GM23248 (cell line): Measurements from ENCODE around the gene PELO. TPM values are rescaled to one million over a fixed set of nuclear protein-coding genes. Genes with fewer than 3 reads are reported as not detected.
A peak's percentile ranks its signal among the peaks of the same experiment; 100 is the strongest.

Source experiments
- DNase-seq: peaks from one replicate; pipeline ENCODE4 v3.0.0-alpha.2; 2015
- H2AFZ ChIP-seq: fragments of 200-600 bp; sonication (generic); 2 replicates; pipeline ENCODE4 v1.6.1; 2016; ENCODE audit warnings: antibody characterized with exemption
- H3F3A ChIP-seq: fragments of 200-600 bp; sonication (generic); 2 replicates; pipeline ENCODE4 v1.6.1; 2016; ENCODE audit warnings: mild to moderate bottlenecking, antibody characterized with exemption, mixed run types; ENCODE audit not compliant: insufficient read depth
- H3K27ac ChIP-seq: fragments of 200-600 bp; sonication (generic); 2 replicates; pipeline ENCODE4 v1.5.1; 2016; ENCODE audit warnings: mild to moderate bottlenecking
- H3K27me3 ChIP-seq: fragments of 200-600 bp; sonication (generic); replicated peaks from 2 replicates; pipeline ENCODE4 v1.6.1; 2016; ENCODE audit warnings: mild to moderate bottlenecking; ENCODE audit not compliant: insufficient read depth
- H3K36me3 ChIP-seq: fragments of 200-600 bp; sonication (generic); 2 replicates; pipeline ENCODE4 v1.6.1; 2016; ENCODE audit warnings: low read depth, mild to moderate bottlenecking
- H3K4me1 ChIP-seq: fragments of 200-600 bp; sonication (generic); 2 replicates; pipeline ENCODE4 v1.6.1; 2016; ENCODE audit warnings: mild to moderate bottlenecking; ENCODE audit not compliant: insufficient read depth
- H3K4me2 ChIP-seq: fragments of 200-600 bp; sonication (generic); one replicate; pipeline ENCODE4 v1.6.1; 2016; ENCODE audit warnings: mild to moderate bottlenecking; ENCODE audit not compliant: unreplicated experiment
- H3K4me3 ChIP-seq: fragments of 200-600 bp; sonication (generic); 2 replicates; pipeline ENCODE4 v1.5.1; 2016; ENCODE audit warnings: mild to moderate bottlenecking
- H3K79me2 ChIP-seq: fragments of 200-600 bp; sonication (generic); 2 replicates; pipeline ENCODE4 v1.6.1; 2016; ENCODE audit warnings: mild to moderate bottlenecking; ENCODE audit not compliant: insufficient read depth
- H3K9ac ChIP-seq: fragments of 200-600 bp; sonication (generic); 2 replicates; pipeline ENCODE4 v1.6.1; 2016; ENCODE audit warnings: mild to moderate bottlenecking
- H3K9me2 ChIP-seq: fragments of 200-600 bp; sonication (generic); 2 replicates; pipeline ENCODE4 v1.6.1; 2016; ENCODE audit warnings: mixed run types, mild to moderate bottlenecking, moderate library complexity; ENCODE audit not compliant: insufficient read depth
- H3K9me3 ChIP-seq: fragments of 200-600 bp; sonication (generic); one replicate; pipeline ENCODE4 v1.6.1; 2017; ENCODE audit warnings: low read depth
- H4K20me1 ChIP-seq: fragments of 200-600 bp; sonication (generic); 2 replicates; pipeline ENCODE4 v1.6.0; 2016; ENCODE audit not compliant: insufficient read depth
- EZH2 ChIP-seq: fragments of 200-600 bp; sonication (generic); IDR thresholded peaks from 2 replicates; pipeline ENCODE4 v1.6.1; 2018; ENCODE audit warnings: antibody characterized with exemption, mild to moderate bottlenecking; ENCODE audit not compliant: insufficient read depth, poor library complexity, severe bottlenecking
- EZH2phosphoT487 ChIP-seq: fragments of 200-600 bp; sonication (generic); IDR thresholded peaks from 2 replicates; pipeline ENCODE4 v1.6.1; 2018; ENCODE audit warnings: antibody characterized with exemption, moderate library complexity, mild to moderate bottlenecking, low read depth; ENCODE audit not compliant: insufficient read depth
- WGBS, 2 experiments: methylation state at CpG; one replicate each; pipeline ENCODE4 v1.1.6; 2015 to 2017; ENCODE audit warnings: low lambda C conversion rate in 2 of 2, low coverage in 1 of 2; ENCODE audit errors: missing lambda C conversion rate in 2 of 2; 5-methylcytosine and 5-hydroxymethylcytosine counted together
- in situ Hi-C: fragments of 300-500 bp; cut with MboI; formaldehyde crosslinking; loops from 2 replicates; pipeline ENCODE4 v1.15.0; 2020
- polyA plus RNA-seq: library from polyadenylated mRNA; unstranded; fragments of >200 nt; fragmentation: Nextera tagmentation; extraction: Ambion mirVana; gene quantifications from 2 replicates; pipeline ENCODE4 v1.2.1, GENCODE V29; 2016
- total RNA-seq: library from RNA; depleted of rRNA; stranded (reverse); fragments of >200 nt; shearing (Covaris generic); gene quantifications from 2 replicates; pipeline ENCODE4 v1.2.3, GENCODE V29; 2014

Gene PELO
- total and polyA plus RNA-seq, 2 experiments from 2014 or later, result 20.4 to 25.2 TPM

DNA sequence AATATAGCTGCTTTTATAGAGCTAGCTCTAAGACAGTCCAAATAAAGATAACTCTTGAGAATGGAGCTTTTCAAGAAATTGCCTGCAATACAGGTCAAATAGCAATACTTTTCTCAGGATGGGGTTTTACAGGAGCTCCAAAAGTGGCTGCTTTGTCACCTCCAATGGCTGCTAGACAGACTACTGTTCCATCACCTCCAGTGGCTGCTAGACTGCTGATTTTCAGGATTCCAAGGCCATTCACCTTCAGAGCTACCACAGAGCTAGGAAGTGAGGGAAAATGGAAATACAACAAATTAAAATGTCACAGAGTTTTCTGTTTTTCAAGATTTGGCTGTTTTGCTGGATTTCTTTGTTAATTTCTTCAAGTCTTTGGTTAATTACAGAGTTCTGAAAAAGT, 8.5 kb upstream of the PELO start:
- Histone ChIP-seq H3K9me2 (no peaks in the 10 kb centered on the region), H3K27me3 (no peaks in the 10 kb centered on the region), H3K4me3 (no peak overlapping the region), H3K36me3 (no peaks in the 10 kb centered on the region), H3K9me3 (no peaks in the 10 kb centered on the region), H3K27ac (no peak overlapping the region), H3K4me1 (peaks cover 15% of the 10 kb centered on the region), H3F3A (peaks cover 8% of the 10 kb centered on the region; the same call in 1 of the 2 replicates), H3K79me2 (no peaks in the 10 kb centered on the region), H3K4me2 (no peak overlapping the region), H4K20me1 (no peaks in the 10 kb centered on the region), H2AFZ (no peak overlapping the region), H3K9ac (no peak overlapping the region)
- TF ChIP-seq EZH2, result no peak
- no peak for TF ChIP-seq EZH2phosphoT487
- in situ Hi-C loops, result loop anchor here (25.0 kb wide), 1 partner anchor 133 kb away; no protein-coding TSS in a partner anchor
- no peak for DNase-seq

DNA sequence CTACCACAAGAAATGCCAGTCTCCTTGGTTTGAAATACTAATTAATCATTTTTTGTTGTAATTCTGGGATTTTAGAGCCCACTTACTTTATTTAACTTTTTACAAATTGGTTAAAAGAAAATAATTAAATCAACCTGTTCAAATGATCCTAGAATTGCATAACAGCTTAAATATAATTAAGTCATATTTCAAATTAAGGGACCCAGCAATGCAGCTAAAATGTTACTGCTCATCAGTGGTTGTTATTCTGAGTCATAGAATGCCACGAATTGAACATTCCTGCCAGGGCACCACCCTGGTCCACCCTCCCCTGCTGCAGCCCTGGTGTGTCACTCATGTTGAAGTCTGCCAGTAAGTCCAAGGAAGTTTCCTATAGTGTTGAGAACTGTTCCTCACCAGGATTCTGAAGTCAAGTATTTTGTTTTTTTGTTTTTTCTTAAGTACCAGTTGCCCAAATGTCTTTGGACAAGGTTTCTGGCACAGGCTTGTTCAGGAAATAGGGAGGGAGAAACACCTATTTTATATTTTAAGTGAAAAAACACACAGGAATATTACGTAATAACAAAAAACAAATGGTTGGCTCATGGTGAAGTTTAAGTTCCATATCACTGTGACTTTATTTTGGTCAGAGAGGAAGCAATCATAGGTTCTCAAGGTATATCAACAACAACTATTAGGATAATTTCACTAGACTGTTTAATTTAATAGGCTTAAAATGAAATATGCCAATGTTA, 4.3 kb upstream of the PELO start:
- Histone ChIP-seq H3K79me2 (no peaks in the 10 kb centered on the region), H3K4me1 (peaks cover 20% of the 10 kb centered on the region), H3K9ac (no peak overlapping the region), H3K27me3 (no peaks in the 10 kb centered on the region), H3K27ac (peak overlapping the region; percentile 41), H3F3A (peaks cover 20% of the 10 kb centered on the region), H3K4me2 (peak overlapping the region; percentile 44), H3K36me3 (no peaks in the 10 kb centered on the region), H3K9me3 (no peaks in the 10 kb centered on the region), H3K9me2 (no peaks in the 10 kb centered on the region), H3K4me3 (no peak overlapping the region), H4K20me1 (no peaks in the 10 kb centered on the region), H2AFZ (peak overlapping the region; percentile 20)
- no peak for TF ChIP-seq EZH2phosphoT487
- no peak for TF ChIP-seq EZH2
- peak; percentile 84 for DNase-seq
- in situ Hi-C loops, result loop anchor here (25.0 kb wide), 1 partner anchor 129 kb away; no protein-coding TSS in a partner anchor
- 5 to 8% methylated on average over 2 of the region's 2 CpGs for WGBS, 2 experiments

DNA sequence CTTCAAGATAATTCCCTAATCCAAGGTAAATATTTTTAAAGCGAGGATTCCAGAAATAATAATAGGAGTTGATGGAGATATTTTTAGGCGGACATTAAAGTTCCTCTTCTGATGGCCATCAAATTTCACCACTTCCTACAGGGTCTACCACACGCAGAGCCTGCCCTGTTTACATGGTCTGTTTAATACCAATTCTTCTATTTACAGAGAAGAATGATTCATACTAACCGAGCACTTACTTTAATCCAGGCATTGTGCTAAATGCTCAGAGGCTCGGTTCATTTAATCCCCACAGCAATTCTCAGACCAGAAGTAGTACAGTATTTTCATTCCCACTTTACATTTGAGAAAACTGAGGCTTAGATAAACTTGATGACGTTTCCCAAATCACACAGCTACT, 3.0 kb upstream of the PELO start:
- H3K27ac ChIP-seq, result no peak overlapping the region
- in situ Hi-C loops, result loop anchor here (25.0 kb wide), 1 partner anchor 128 kb away; no protein-coding TSS in a partner anchor
- H3F3A ChIP-seq, result peaks cover 27% of the 10 kb centered on the region
- H3K4me1 ChIP-seq, result peaks cover 29% of the 10 kb centered on the region
- no peak overlapping the region for H3K4me2 ChIP-seq
- 81 to 84% methylated on average over 6 of the region's 6 CpGs for WGBS, 2 experiments
- no peak overlapping the region for H2AFZ ChIP-seq
- no peaks in the 10 kb centered on the region for H3K36me3 ChIP-seq
- no peaks in the 10 kb centered on the region for H4K20me1 ChIP-seq
- no peaks in the 10 kb centered on the region for H3K9me2 ChIP-seq
- no peaks in the 10 kb centered on the region for H3K27me3 ChIP-seq
- H3K9me3 ChIP-seq, result no peaks in the 10 kb centered on the region
- TF ChIP-seq EZH2 (no peak), EZH2phosphoT487 (no peak)
- DNase-seq, result no peak
- H3K4me3 ChIP-seq, result no peak overlapping the region
- H3K9ac ChIP-seq, result no peak overlapping the region
- peaks cover 11% of the 10 kb centered on the region for H3K79me2 ChIP-seq

DNA sequence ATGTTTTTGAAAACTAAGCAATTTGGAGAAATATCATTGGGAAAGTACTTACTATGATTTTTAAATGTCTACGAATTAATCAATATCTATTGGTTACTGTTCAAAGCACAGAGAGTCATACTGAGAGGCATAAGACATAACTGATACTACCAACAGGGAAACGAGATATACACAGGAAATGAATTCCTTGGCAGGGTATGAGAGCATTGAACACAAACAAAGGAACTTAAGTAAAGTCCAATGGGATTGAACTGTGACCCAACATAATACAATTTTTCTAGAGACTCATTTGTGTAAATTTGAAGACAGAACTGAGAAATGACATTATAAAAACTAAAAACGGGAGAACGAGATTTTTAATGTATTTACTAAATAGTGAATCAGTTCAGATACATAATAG, 1.3 kb upstream of the PELO start:
- Histone ChIP-seq H3K79me2 (peaks cover 27% of the 10 kb centered on the region), H3K27ac (no peak overlapping the region), H3K4me3 (no peak overlapping the region), H4K20me1 (no peaks in the 10 kb centered on the region), H3K27me3 (no peaks in the 10 kb centered on the region), H3K36me3 (no peaks in the 10 kb centered on the region), H3K4me2 (no peak overlapping the region), H3K9me3 (no peaks in the 10 kb centered on the region), H3K9ac (no peak overlapping the region), H3K4me1 (peaks cover 29% of the 10 kb centered on the region), H3F3A (peaks cover 27% of the 10 kb centered on the region), H3K9me2 (no peaks in the 10 kb centered on the region), H2AFZ (no peak overlapping the region)
- no peak for DNase-seq
- 57 to 66% methylated on average over 4 of the region's 4 CpGs for WGBS, 2 experiments
- in situ Hi-C loops, result loop anchor here (25.0 kb wide), 1 partner anchor 126 kb away; no protein-coding TSS in a partner anchor
- TF ChIP-seq EZH2phosphoT487 (no peak), EZH2 (no peak)
